GM18505 (cell line): ENCODE results near the gene CACNA2D3.

ENCODE experiments used
- ATAC-seq: cut with Tn5 transposase; IDR thresholded peaks from one replicate; pipeline ENCODE4 v1.9.1; 2021; ENCODE audit not compliant: unreplicated experiment
- POLR2A ChIP-seq: IDR thresholded peaks from 4 replicates; pipeline ENCODE4 v1.6.1; 2011; ENCODE audit warnings: borderline replicate concordance; ENCODE audit not compliant: insufficient read depth, insufficient read length; ENCODE audit errors: extremely low read depth

Gene CACNA2D3

DNA sequence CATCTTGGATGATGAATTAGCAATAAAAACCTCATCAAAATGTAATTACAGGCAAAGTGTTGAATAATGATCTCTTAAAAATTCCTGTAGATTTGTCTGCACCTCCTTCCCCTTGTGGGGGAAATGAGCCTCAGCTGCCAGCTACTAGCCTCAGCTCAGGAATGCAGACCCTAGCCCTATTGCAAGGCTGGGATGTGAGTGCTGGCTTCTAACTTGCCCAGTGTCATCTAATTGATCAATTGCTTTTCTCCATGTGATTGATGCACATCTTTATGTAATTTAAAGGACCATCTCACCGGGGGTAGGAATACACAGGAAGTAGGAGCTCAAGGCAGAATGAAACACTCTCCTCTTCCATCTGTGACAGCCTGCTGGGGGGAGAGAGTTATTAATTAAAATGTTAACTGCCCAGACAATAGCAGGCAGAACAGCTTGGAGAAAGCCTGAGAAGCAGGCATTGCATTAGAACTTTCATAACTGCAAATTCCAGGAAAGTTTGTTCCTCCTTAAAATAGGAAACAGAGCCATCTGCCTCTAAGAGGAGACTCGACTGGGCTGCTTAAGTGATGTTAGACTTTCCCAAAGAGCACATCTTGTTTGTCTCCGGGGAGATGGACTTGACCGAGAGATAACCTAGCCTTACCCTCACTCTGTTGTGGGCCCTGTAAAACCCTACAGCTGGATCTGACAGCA, 735.9 kb downstream of the CACNA2D3 start:
- no peak for TF ChIP-seq POLR2A
- ATAC-seq, result no peak

DNA sequence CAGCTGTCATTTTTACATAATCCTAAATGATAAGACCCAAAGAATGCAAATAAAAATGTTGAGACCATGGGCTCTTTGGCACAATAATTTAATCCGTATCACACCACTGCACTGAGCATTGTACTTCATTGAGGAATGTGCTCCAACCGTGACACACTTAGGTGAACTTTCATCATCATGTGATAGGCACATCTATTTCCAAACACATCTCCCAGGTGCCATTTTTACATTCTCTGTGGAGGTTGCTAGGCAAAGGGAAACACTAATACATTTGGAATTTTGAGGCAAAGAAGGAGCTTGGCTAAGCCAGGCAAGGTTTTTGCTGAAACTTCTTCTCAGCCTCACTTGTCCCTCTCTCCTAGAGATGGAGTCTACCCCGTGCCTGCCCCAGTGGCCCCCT, 736.8 kb downstream of the CACNA2D3 start:
- no peak for ATAC-seq
- no peak for TF ChIP-seq POLR2A

DNA sequence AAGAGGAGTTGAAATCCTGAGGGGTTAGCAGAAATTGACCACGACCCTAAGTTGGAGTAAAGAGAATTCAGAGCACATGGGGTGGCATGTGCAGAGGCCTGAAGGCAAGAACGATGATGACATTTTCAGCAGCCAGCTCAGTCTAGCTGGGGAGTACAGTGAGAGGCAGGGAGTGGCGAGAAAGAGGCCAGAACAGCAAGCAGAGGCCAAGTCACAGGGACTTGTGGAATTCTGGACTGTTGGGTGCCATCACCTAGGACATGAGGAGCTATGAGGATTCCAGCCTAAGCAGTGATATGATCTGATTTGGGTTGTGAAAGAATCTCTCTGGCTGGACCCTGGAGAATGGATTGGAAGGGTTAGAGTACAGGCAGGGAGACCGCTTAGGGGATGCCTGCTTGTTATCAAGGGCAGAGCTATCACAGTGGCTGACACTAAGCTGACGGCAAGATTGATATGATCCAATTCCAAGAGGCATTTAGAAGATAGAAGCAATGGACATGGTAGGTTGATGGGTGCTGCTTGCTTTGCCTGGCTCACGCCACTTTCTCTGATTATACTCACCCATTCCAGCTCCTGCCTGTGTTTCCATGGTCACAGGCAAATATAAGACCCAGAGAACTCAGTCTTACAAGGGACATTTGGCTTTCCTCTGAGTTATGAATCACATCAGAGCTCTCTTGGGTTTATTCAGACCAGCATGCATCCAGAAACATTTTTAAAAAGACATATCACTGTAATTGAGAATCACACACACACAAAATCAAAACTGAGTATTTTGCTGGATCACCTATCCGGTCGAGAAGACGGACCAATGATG, 739.1 kb downstream of the CACNA2D3 start:
- TF ChIP-seq POLR2A, result no peak
- no peak for ATAC-seq

GRCh38 chr3:54862526-54862925, 740.2 kb downstream of the CACNA2D3 start:
- ATAC-seq, result no peak
- no peak for TF ChIP-seq POLR2A

DNA sequence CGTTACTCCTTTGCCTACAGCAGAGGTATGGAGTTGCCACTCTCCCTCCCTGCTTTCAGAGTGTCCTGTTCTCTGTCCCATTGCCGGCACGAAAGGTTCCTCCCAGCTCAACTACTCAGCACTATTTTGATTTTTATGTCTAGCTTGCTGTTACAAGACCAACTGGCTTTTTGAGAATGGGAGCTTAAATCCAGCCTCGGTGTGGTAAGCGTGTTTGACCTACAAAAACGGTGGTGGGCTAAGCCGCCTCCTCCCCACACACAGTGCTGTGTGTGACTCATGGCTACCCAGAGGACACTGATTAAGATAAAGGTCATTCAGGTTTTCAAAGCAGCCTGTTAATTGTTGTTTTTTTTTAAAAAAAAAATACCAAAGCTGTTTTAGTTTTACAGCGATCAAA, 741.0 kb downstream of the CACNA2D3 start:
- TF ChIP-seq POLR2A, result no peak
- ATAC-seq, result no peak

DNA sequence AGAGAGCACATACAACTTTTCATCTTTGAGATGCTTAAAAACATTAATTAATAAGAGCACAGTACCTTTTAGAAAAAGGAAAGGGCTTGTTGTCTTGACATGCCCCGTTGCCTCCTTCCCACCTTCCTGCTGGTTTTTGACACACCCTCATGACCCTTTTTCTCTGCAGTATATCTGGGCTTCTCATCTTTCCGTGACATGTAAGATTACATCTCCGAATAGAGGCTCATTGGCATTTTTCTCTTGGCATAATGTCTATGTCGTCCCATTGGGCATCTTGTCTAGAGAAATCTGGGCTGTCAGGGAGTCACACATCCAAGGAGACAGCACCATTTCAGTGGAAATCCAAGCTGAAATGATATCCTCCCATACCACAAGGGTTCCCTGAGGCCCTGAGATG, 741.4 kb downstream of the CACNA2D3 start:
- ATAC-seq, result no peak
- no peak for TF ChIP-seq POLR2A

DNA sequence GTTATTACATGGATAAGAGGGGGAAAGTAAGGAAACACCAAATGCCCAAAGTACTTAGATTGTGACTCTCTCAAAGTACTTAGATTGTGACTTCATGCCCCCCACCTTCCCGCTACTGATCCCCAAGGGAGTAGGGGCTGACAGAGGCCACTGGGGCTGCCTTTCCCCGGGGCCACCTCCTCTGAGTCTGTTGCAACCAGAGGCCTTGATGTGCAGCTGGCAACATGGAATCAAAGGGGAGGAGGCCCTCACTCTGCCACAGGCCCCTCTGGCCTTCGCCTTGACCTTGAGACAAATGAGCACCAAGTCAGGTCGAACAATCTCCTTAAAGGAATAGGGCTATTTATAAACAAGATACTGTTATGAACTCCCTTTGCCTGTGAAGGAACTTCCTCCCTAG, 743.0 kb downstream of the CACNA2D3 start:
- ATAC-seq, result no peak
- TF ChIP-seq POLR2A, result no peak

GRCh38 chr3:54866251-54866650, 743.9 kb downstream of the CACNA2D3 start:
- no peak for ATAC-seq

DNA sequence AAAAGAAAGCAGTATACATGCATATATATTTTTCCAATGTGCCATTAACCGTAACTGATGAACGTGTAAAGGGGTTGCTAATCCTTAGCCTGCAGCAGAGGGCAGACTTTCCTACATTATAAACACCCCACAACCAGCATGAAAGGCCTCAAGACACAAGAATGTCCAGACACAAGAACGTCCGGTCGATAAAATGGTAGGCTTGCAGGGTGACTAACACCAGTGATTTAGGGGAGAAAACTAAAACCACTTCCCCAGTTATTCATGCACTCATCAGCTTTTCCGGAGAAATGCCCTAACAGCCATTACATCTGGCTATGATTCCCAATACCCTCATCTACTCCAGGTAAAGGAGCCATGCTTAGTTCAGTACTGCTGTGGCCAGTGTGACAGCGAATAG, 748.1 kb downstream of the CACNA2D3 start:
- no peak for ATAC-seq

More at GRCh38 chr3:54866251-54866650, 743.9 kb downstream of the CACNA2D3 start:
- TF ChIP-seq POLR2A, result no peak

GRCh38 chr3:54871867-54872266, 749.5 kb downstream of the CACNA2D3 start:
- TF ChIP-seq POLR2A, result no peak
- no peak for ATAC-seq

More for the DNA sequence above, 748.1 kb downstream of the CACNA2D3 start:
- no peak for TF ChIP-seq POLR2A

DNA sequence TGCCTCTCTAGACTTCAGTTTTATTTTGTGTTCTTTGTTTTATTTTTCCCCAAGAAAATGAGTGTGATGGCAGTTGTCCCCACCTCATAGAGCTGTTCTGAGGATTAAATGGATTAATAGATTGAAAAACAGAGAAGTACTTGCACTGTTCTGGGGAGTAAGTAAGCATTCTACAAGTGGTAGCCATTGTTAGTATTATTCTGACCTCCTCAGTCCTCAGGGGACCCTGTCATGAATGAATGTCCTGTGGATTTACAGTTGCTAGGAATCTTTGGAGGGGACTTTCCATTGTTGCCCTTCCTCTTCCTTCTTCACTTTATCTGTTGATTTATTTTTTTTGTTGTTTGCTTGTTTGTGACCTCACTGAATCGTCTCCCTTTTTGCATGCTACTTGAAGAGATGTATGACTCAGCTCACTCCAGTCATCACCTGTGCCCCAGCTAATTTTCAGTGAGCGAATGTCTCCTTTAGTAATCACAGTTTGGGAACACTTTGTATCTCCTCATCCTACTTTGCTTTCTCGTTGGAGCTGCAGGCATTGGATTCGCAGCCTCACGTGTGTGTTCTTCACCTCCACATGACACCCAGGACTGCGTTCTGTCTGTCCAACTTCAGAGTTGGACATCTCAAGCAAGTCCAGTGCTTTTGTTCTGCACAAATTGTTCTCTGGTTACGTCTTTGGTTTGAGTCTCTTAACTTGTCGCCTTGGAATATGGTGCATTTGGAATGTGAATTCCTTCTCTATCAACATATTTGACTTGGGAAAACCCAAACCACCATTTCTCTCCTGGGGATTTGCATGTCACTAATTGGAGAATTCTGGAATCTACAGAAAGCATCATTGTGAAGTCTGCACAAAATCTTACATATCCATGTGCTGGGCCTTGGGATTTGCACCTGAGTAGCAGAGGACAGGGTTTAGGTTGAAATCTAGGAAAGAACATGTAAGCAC, 751.0 kb downstream of the CACNA2D3 start:
- no peak for ATAC-seq
- no peak for TF ChIP-seq POLR2A

GRCh38 chr3:54874816-54875556, 752.6 kb downstream of the CACNA2D3 start:
- no peak for ATAC-seq
- no peak for TF ChIP-seq POLR2A

- no peak for TF ChIP-seq POLR2A
- no peak for ATAC-seq
Observed at GRCh38 chr3:54875596-54876268, 753.4 kb downstream of the CACNA2D3 start.

DNA sequence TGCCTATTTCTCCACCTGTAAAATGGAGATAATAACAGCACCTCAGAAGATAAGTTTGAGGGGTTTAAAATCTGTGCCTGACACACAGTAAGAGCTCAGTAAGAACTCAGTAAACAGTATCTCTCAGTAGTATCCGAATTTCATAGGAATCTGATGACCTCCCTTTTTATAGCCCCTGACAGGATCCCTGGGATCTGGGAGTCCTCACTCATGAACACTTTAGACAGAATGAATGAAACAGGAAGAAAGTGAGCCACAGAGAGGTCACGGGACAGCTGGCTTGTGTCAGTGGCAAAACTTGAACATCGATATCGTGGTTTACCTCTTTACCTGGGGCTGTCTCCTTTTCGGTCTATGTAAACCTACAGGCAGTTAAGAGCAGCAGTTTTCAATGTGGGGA, 754.3 kb downstream of the CACNA2D3 start:
- no peak for ATAC-seq
- TF ChIP-seq POLR2A, result no peak
